PC-3 (cell line): ENCODE measurements around the gene ADCY2. TPM values are rescaled to one million over a fixed set of nuclear protein-coding genes. Genes with fewer than 3 reads are reported as not detected.

ENCODE experiments used
- ATAC-seq: fragments of 200-7000 bp; cut with Tn5 transposase; 2 replicates; pipeline ENCODE4 v1.9.1; 2020; ENCODE audit warnings: mild to moderate bottlenecking, moderate library complexity
- BruUV-seq: library from RNA; stranded (reverse); fragments of 400-500 nt; replicated peaks from 2 replicates; lab custom pipeline; 2021; lab: Mats Ljungman, UMichigan
- CTCF ChIA-PET: fragments of 300-600 bp; sonication (Branson Sonifier 250); formaldehyde crosslinking; loops from one replicate; lab custom pipeline; 2022; ENCODE audit warnings: antibody characterized with exemption; lab: Charles Lee
- POLR2A ChIA-PET: fragments of 300-600 bp; sonication (Branson Sonifier 250); formaldehyde crosslinking; loops from one replicate; lab custom pipeline; 2022; ENCODE audit warnings: antibody characterized with exemption; ENCODE audit not compliant: unreplicated experiment; lab: Charles Lee
- DNase-seq: peaks from one replicate; pipeline ENCODE4 v3.0.0-alpha.2; 2015
- H2AFZ ChIP-seq: fragments of 300-600 bp; sonication (generic); 2 replicates; pipeline ENCODE4 v1.6.0; 2016; ENCODE audit warnings: antibody characterized with exemption, low read length
- H3F3A ChIP-seq: fragments of 300-600 bp; sonication (generic); one replicate; pipeline ENCODE4 v1.6.0; 2017; ENCODE audit warnings: antibody characterized with exemption, low read length, control low read depth, mild to moderate bottlenecking; ENCODE audit not compliant: unreplicated experiment
- H3K27ac ChIP-seq: fragments of 300-600 bp; sonication (generic); 2 replicates; pipeline ENCODE4 v1.5.1; 2016; ENCODE audit warnings: mild to moderate bottlenecking, low read length
- H3K27me3 ChIP-seq: fragments of 300-600 bp; sonication (generic); 2 replicates; pipeline ENCODE4 v1.6.1; 2016; ENCODE audit warnings: low read length, mixed read lengths
- H3K36me3 ChIP-seq: fragments of 300-600 bp; sonication (generic); 2 replicates; pipeline ENCODE4 v1.6.1; 2016; ENCODE audit warnings: low read depth, mixed run types, low read length, mixed read lengths
- H3K4me1 ChIP-seq: fragments of 300-600 bp; sonication (generic); 2 replicates; pipeline ENCODE4 v1.5.1; 2016; ENCODE audit warnings: low read length; ENCODE audit not compliant: insufficient read depth
- H3K4me2 ChIP-seq: fragments of 300-600 bp; sonication (generic); 2 replicates; pipeline ENCODE4 v1.6.0; 2016; ENCODE audit warnings: low read length
- H3K4me3 ChIP-seq: fragments of 300-600 bp; sonication (generic); 2 replicates; pipeline ENCODE4 v1.5.1; 2016; ENCODE audit warnings: mild to moderate bottlenecking, low read length, mixed read lengths
- H3K79me2 ChIP-seq: fragments of 300-600 bp; sonication (generic); 2 replicates; pipeline ENCODE4 v1.6.1; 2017; ENCODE audit warnings: low read length, mixed read lengths
- H3K9ac ChIP-seq: fragments of 300-600 bp; sonication (generic); 2 replicates; pipeline ENCODE4 v1.6.0; 2016; ENCODE audit warnings: mild to moderate bottlenecking, low read length
- H3K9me2 ChIP-seq: fragments of 300-600 bp; sonication (generic); replicated peaks from 2 replicates; pipeline ENCODE4 v1.6.1; 2016; ENCODE audit warnings: mixed run types, low read length, mixed read lengths
- H3K9me3 ChIP-seq: fragments of 300-600 bp; sonication (generic); 2 replicates; pipeline ENCODE4 v1.6.1; 2016; ENCODE audit warnings: low read length, mixed read lengths
- H4K20me1 ChIP-seq: fragments of 300-600 bp; sonication (generic); 2 replicates; pipeline ENCODE4 v1.6.1; 2016; ENCODE audit warnings: low read length, mixed read lengths
- EZH2 ChIP-seq: fragments of 300-600 bp; sonication (generic); IDR thresholded peaks from one replicate; pipeline ENCODE4 v1.6.1; 2017; ENCODE audit warnings: antibody characterized with exemption, mild to moderate bottlenecking, low read length; ENCODE audit not compliant: unreplicated experiment
- EZH2phosphoT487 ChIP-seq: fragments of 300-600 bp; sonication (generic); IDR thresholded peaks from 2 replicates; pipeline ENCODE4 v1.6.1; 2018; ENCODE audit warnings: mild to moderate bottlenecking, antibody characterized with exemption, low read length, borderline replicate concordance
- intact Hi-C: fragments of 100-400 bp; cut with micrococcal nuclease; formaldehyde crosslinking; loops from 2 replicates; pipeline ENCODE4 v1.9.0; 2023
- total RNA-seq: library from RNA; depleted of rRNA; stranded (reverse); fragments of >200 nt; gene quantifications from 2 replicates; pipeline ENCODE4 v1.2.3, GENCODE V29; 2014
- TF ChIP-seq, protein P1 (sequence below): fragments of 300-600 bp; sonication (generic); conservative IDR thresholded peaks from 2 replicates; pipeline ENCODE4 v1.5.1; 2017; ENCODE audit warnings: antibody characterized with exemption, low read depth, mild to moderate bottlenecking, low read length

Gene ADCY2
- total RNA-seq, 1 experiment from 2014 or later, result not detected

DNA sequence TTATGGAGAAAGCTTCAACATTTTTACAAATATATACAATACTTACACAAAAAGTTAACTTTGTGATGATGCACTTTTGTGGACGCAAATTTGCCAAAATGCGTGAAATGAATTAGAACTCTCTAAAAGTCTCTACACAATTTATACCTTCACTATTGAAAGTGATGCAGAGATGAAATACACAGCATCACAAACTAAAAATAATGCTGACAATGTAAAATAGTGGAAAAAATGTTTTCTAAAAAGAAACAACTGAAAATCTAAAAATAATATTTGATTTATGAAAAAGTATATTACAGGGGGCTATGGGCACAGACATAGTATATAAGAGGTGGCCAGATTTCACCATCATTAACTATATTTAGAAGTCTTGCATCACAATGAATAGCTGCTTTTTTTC, 188.8 kb downstream of the ADCY2 start:
- Histone ChIP-seq H3K79me2 (no peaks in the 10 kb centered on the region), H3K9me2 (no peaks in the 10 kb centered on the region), H3K27me3 (peaks cover 26% of the 10 kb centered on the region; the same call in 1 of the 2 replicates), H3K27ac (no peak overlapping the region), H2AFZ (no peak overlapping the region), H3K4me3 (no peak overlapping the region), H3K4me1 (no peaks in the 10 kb centered on the region), H4K20me1 (no peaks in the 10 kb centered on the region), H3K9ac (no peak overlapping the region), H3K9me3 (no peaks in the 10 kb centered on the region), H3F3A (no peaks in the 10 kb centered on the region), H3K4me2 (no peak overlapping the region), H3K36me3 (no peaks in the 10 kb centered on the region)
- DNase-seq (no peak), ATAC-seq (no peak)
- no TSS peak for BruUV-seq
- ChIA-PET CTCF (no interaction called here), POLR2A (no interaction called here)
- TF ChIP-seq EZH2, result no peak
- TF ChIP-seq, protein P1, sequence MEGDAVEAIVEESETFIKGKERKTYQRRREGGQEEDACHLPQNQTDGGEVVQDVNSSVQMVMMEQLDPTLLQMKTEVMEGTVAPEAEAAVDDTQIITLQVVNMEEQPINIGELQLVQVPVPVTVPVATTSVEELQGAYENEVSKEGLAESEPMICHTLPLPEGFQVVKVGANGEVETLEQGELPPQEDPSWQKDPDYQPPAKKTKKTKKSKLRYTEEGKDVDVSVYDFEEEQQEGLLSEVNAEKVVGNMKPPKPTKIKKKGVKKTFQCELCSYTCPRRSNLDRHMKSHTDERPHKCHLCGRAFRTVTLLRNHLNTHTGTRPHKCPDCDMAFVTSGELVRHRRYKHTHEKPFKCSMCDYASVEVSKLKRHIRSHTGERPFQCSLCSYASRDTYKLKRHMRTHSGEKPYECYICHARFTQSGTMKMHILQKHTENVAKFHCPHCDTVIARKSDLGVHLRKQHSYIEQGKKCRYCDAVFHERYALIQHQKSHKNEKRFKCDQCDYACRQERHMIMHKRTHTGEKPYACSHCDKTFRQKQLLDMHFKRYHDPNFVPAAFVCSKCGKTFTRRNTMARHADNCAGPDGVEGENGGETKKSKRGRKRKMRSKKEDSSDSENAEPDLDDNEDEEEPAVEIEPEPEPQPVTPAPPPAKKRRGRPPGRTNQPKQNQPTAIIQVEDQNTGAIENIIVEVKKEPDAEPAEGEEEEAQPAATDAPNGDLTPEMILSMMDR, result no peak
- no peak for TF ChIP-seq EZH2phosphoT487
- intact Hi-C loops, result no loop called here

DNA sequence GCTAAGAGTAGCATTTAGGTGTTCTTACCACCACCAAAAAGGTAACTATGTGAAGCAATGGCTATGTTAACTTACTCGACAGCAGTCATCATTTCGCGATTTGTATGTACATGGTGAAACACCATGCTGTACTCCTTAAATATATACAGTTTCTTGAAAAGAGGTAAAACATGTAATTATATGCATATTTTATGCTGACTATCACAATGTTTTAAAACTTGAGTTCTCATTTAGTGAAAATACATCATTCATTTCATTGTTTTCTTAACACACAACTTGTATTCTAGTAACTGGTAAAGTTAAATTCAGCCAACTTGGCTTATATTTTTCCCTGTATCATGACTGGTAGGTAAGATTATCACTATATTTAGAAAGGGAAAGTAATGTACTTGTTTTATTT, 189.9 kb downstream of the ADCY2 start:
- no peak overlapping the region for H3K4me3 ChIP-seq
- no peaks in the 10 kb centered on the region for H4K20me1 ChIP-seq
- H3K79me2 ChIP-seq, result no peaks in the 10 kb centered on the region
- H2AFZ ChIP-seq, result no peak overlapping the region
- H3K36me3 ChIP-seq, result no peaks in the 10 kb centered on the region
- H3K4me1 ChIP-seq, result no peaks in the 10 kb centered on the region
- H3K4me2 ChIP-seq, result no peak overlapping the region
- no peaks in the 10 kb centered on the region for H3K9me3 ChIP-seq
- H3K27ac ChIP-seq, result no peak overlapping the region
- DNase-seq (no peak), ATAC-seq (no peak)
- intact Hi-C loops, result no loop called here
- CTCF ChIA-PET, result no interaction called here
- POLR2A ChIA-PET, result no interaction called here
- TF ChIP-seq, protein P1, result no peak
- no peak for TF ChIP-seq EZH2phosphoT487
- no peak for TF ChIP-seq EZH2
- H3F3A ChIP-seq, result no peaks in the 10 kb centered on the region
- no peaks in the 10 kb centered on the region for H3K9me2 ChIP-seq
- no TSS peak for BruUV-seq
- H3K9ac ChIP-seq, result no peak overlapping the region
- peaks cover 26% of the 10 kb centered on the region; the same call in 1 of the 2 replicates for H3K27me3 ChIP-seq

DNA sequence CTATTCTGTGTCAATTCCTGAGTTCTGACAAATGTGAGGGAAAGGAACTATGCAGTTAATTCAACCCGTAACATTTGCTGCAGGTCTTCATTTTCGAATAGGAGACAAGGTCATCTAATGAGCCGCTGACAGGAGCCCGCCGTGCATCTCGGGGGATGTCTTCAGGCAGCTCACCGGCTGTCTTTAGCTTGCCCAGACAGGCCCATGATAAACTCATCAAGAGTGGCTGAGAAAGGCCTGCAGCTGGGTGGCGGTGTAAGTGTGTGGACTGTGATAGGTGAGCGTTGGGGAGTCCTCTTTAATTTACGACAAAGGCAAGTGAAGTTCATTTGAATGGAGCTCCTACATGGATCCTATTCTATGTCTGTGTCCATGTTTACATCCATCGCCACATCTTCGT, 190.5 kb downstream of the ADCY2 start:
- Histone ChIP-seq H2AFZ (no peak overlapping the region), H3K27ac (no peak overlapping the region), H3K36me3 (no peaks in the 10 kb centered on the region), H3F3A (no peaks in the 10 kb centered on the region), H3K9me3 (no peaks in the 10 kb centered on the region), H3K79me2 (no peaks in the 10 kb centered on the region), H3K4me2 (no peak overlapping the region), H3K4me3 (no peak overlapping the region), H3K4me1 (no peaks in the 10 kb centered on the region), H3K9ac (no peak overlapping the region), H3K27me3 (peaks cover 26% of the 10 kb centered on the region; the same call in 1 of the 2 replicates), H4K20me1 (no peaks in the 10 kb centered on the region), H3K9me2 (no peaks in the 10 kb centered on the region)
- ATAC-seq (no peak), DNase-seq (no peak)
- no peak for TF ChIP-seq EZH2phosphoT487
- TF ChIP-seq EZH2, result no peak
- TF ChIP-seq, protein P1, result no peak
- no TSS peak for BruUV-seq
- ChIA-PET POLR2A (no interaction called here), CTCF (no interaction called here)
- intact Hi-C loops, result no loop called here
